GM21717 (cell line): ENCODE data around the gene MNS1.
"Not testable (repeated sequence)": the region's sequence is repeated elsewhere in the genome, so short reads cannot be mapped to it uniquely, and the experiment has no call there.

Source experiments
- ATAC-seq: cut with Tn5 transposase; IDR thresholded peaks from one replicate; pipeline ENCODE4 v1.9.1; 2021; ENCODE audit warnings: mild to moderate bottlenecking, moderate library complexity; ENCODE audit not compliant: unreplicated experiment

Gene MNS1

DNA sequence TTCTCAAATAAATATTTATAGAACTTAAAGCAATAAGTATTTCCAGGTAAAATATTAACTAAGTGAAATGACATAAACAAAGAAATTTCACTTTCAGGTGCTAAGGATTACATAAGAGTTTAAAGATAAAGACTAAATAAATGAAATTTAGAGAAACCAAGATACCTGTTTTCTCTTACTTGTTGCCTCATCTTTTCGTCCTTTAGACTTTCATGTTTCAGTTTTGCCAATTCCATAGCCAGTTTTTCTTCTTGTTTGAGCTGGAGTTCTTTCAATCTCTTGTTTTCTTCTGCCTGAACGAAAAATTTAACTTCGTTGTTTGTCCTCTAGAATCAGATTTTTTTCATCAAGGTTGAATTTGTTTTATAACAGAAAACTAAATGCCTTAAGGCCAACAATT is 8.7 kb downstream of the MNS1 start:
- ATAC-seq = no peak

DNA sequence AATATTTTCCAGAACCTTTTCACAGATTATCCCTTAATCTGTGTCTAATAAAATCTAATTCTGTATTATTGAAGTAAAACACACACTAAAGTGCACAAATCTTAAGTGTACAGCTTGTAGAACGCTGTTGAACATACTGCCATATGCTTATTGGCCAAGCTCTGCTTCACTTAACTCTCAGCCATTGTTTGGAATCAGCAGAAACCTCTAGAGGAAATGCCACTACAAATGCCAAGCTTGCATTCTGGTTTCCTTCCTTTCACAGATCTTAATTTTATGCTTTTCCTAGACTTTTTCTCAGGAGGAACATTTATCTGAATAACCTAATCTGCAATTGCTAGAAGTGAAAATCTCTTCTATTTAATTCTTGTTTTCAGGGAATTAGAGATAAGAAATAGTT is 10.1 kb downstream of the MNS1 start:
- no peak for ATAC-seq

DNA sequence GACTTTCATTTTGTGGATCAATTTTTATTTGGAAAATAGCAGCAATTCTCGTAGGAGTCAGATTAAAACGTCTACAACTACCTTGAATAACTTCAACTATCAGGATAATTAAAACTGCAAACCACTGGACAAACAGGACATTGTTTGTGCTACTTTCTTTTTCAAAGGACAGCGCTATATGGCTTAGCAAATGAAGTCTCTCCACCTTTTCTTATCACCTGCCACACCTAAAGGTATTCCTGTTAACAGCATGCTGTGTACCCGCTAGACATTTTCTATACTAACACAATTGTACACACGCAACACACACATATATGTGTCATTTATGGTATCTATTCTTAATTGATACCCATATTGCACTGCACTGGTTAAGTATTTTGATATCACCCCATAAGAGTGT is 19.2 kb downstream of the MNS1 start:
- no peak for ATAC-seq

GRCh38 chr15:56442354-56442753 is 22.6 kb downstream of the MNS1 start:
- ATAC-seq = no peak

- no peak for ATAC-seq
Observed at GRCh38 chr15:56440214-56440770, 24.6 kb downstream of the MNS1 start.

- no peak for ATAC-seq
Observed at GRCh38 chr15:56432304-56432703, 32.6 kb downstream of the MNS1 start.

DNA sequence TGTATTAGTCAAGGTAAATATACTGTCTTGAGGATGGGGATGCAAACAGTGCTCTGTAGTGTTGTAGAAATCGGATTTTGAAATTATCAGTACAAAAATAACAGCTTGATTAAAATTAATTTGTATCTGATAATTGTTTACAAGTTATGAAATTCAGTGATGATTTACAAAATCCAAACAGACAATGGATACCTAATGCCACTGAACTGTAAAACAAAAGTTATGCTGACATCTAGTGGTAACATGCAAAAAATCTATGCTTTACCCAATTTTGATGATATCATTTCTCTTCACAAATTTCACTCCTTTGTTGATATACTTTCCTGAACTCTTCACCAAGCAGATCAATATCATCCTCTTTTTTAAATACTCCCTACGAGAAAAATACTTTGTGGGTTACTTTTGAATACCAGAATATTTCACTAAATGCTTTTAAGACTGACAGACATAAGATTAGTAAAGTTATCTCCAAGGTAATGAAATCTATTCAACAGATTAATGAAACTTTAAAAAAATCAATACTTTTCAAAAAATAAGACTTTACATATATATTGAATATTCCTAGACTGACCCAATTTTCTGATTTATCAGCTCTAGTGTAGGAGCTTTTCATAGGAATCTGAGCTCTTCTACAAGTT is 36.0 kb downstream of the MNS1 start:
- ATAC-seq = no peak

- no peak for ATAC-seq
Observed at GRCh38 chr15:56425976-56426375, 39.0 kb downstream of the MNS1 start.

DNA sequence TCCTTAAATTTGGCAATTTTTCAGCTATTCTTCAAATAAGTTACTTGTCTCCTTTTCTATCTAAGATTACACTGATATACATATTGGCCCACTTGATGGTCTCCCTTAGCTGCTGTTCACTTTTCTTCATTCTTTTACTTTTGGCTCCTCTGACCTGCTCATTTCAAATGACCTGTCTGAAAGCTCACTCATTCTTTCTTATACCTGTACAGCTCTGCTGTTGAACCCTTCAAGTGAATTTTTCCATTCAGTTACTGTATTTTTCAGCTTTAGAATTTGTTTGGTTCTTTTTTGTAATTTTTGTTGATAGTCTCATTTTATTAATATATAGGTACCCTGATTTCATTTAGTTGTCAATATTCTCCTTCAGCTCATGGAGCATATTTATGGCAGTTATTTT is 39.7 kb downstream of the MNS1 start:
- ATAC-seq = no peak

- ATAC-seq = not testable (repeated sequence)
Observed at GRCh38 chr15:56413114-56413733, 51.7 kb downstream of the MNS1 start.

DNA sequence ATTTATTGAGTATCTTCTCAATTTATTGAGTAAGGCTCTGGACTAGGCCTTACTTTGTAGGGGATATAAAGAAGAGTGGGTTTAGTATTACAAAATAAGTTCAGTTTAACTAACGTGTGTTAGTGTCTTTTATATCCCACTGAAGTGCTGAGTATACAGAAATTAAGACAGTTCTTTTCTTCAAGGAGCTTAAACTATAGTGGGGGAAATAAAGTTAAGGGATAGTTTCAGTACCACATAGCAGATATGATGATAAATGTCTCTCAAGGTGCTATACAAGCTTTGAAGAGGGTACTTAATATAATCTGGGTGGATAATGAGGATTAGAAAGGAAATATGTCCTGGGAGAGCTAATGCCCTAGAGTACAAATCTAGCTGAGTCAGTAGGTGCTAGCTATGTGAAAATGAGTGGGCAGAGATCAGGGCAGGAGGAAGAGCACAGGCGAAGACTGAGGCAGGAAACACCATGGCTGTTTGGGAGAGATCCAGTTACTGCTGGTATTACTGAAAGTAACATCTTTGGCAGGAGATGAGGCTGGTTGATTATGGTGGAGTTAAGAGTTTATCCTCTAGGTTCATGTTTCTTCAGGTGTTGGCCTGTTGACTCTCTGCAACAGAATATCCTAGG is 53.7 kb downstream of the MNS1 start:
- ATAC-seq = no peak

GRCh38 chr15:56410721-56411120 is 54.2 kb downstream of the MNS1 start:
- no peak for ATAC-seq

GRCh38 chr15:56399209-56399608 is 65.7 kb downstream of the MNS1 start:
- not testable (repeated sequence) for ATAC-seq

- ATAC-seq = not testable (repeated sequence)
Observed at GRCh38 chr15:56397325-56397724, 67.6 kb downstream of the MNS1 start.

GRCh38 chr15:56394909-56395308 is 70.0 kb downstream of the MNS1 start:
- ATAC-seq = no peak

- no peak for ATAC-seq
Observed at GRCh38 chr15:56393277-56393676, 71.7 kb downstream of the MNS1 start.

- ATAC-seq = no peak
Observed at GRCh38 chr15:56390739-56391267, 74.1 kb downstream of the MNS1 start.

- no peak for ATAC-seq
Observed at GRCh38 chr15:56385908-56386307, 79.0 kb downstream of the MNS1 start.

DNA sequence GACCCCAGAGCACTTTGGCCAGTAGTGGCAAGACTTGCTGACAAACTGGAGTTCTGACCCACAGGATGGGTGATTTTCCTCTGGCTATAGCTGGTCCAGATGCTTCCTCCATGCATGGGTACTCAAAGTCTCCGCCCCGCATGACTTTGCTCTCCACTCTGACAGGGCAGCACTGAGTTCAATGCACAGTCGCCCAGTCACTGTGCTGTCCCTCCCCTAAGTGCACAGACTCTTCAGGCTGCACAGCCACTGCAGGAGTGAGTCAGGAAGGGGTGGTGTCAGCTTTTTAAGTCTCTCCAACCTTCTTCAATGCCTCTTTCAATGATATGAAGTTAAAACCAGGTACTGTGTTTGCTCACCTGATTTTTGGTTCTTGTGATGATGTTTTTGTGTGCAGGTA is 81.9 kb downstream of the MNS1 start:
- no peak for ATAC-seq
